Brain microvascular endothelial cell (primary cell): ENCODE measurements around the gene EML1.
A peak's percentile ranks its signal among the peaks of the same experiment; 100 is the strongest.

Experiments used
- DNase-seq: peaks from one replicate; pipeline ENCODE4 v3.0.0-alpha.2; 2020
- H3K27ac ChIP-seq: fragments of 250-450 bp; sonication (Bioruptor Pico); 2 replicates; pipeline ENCODE4 v1.5.1; 2020; ENCODE audit warnings: mild to moderate bottlenecking, moderate library complexity
- H3K27me3 ChIP-seq: fragments of 250-450 bp; sonication (Bioruptor Pico); replicated peaks from 2 replicates; pipeline ENCODE4 v1.5.1; 2020; ENCODE audit warnings: mild to moderate bottlenecking
- H3K36me3 ChIP-seq: fragments of 250-450 bp; sonication (Bioruptor Pico); replicated peaks from 2 replicates; pipeline ENCODE4 v1.5.1; 2020; ENCODE audit warnings: mild to moderate bottlenecking
- H3K4me3 ChIP-seq: 2 replicates; pipeline ENCODE4 v1.5.1; 2011; ENCODE audit warnings: low read depth, mild to moderate bottlenecking, control low read depth, low read length, moderate library complexity
- CTCF ChIP-seq: IDR thresholded peaks from 2 replicates; pipeline ENCODE4 v1.5.1; 2011; ENCODE audit warnings: low read depth, mild to moderate bottlenecking, moderate library complexity, low read length, control low read depth, inconsistent platforms; ENCODE audit errors: missing control alignments
- in situ Hi-C: cut with HindIII; loops from 2 replicates; pipeline ENCODE4 v1.10.0; 2017; ENCODE audit warnings: low sequenced_read_pairs, low pct_ligation_motif_present

Gene EML1

GRCh38 chr14:99929601-99930000 lies 136.4 kb downstream of the EML1 start:
- TF ChIP-seq CTCF: no peak
- no peaks in the 10 kb centered on the region for H3K36me3 ChIP-seq

DNA sequence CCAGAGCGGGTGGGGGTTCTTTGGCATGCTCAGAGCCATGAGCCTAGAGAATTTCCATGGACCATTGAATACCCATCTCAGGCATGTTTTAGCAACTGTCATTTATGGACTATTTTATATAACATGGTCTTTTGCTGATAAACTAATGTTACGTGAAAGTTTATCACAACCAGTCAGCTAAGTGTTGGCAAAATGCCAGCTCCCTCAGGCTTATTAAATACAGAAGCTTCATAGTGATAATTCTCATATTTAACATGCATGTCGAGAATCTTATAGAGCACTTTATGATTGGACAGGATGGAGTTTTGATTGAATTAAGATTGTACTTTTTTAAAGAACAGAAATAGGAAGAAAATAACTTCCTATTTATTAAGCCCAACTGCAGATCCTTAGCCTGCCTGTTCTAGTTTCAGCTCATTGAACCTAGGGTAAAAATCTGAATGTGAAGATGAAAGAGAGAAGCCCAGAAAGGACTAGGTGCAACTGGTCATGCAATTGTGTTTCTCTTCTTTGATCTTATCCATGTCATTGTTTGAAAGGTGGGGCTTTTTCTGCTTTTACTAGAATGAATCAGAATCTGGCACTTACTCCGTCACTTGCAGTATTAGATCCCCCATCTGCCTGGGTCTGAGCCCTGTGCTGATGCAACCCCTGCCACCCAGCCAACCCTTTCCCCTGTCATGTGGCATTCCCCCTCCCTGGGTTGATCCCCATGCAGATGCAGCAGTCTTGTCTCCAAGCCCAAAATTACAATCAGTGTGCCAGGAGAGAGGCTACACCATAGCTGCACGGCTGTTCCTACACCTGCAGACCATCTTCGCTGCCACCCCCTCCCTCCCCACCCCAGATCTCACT lies 137.4 kb downstream of the EML1 start:
- Histone ChIP-seq H3K36me3 (no peaks in the 10 kb centered on the region), H3K27me3 (no peaks in the 10 kb centered on the region), H3K27ac (no peak overlapping the region), H3K4me3 (no peak overlapping the region)
- in situ Hi-C loops: no loop called here
- no peak for DNase-seq
- no peak for TF ChIP-seq CTCF

More at GRCh38 chr14:99929601-99930000, 136.4 kb downstream of the EML1 start:
- DNase-seq: no peak
- in situ Hi-C loops: no loop called here
- no peak overlapping the region for H3K27ac ChIP-seq
- H3K4me3 ChIP-seq: no peak overlapping the region
- H3K27me3 ChIP-seq: no peaks in the 10 kb centered on the region

GRCh38 chr14:99931308-99931707 lies 138.1 kb downstream of the EML1 start:
- no peak for DNase-seq
- no peaks in the 10 kb centered on the region for H3K36me3 ChIP-seq
- no peak for TF ChIP-seq CTCF
- no peaks in the 10 kb centered on the region for H3K27me3 ChIP-seq
- H3K27ac ChIP-seq: no peak overlapping the region
- no peak overlapping the region for H3K4me3 ChIP-seq
- in situ Hi-C loops: no loop called here

- H3K27me3 ChIP-seq: no peaks in the 10 kb centered on the region
- H3K27ac ChIP-seq: no peak overlapping the region
- no peaks in the 10 kb centered on the region for H3K36me3 ChIP-seq
- DNase-seq: no peak
- no peak overlapping the region for H3K4me3 ChIP-seq
- TF ChIP-seq CTCF: no peak
- in situ Hi-C loops: no loop called here
These were observed 142.8 kb downstream of the EML1 start for GRCh38 chr14:99936056-99936455.

DNA sequence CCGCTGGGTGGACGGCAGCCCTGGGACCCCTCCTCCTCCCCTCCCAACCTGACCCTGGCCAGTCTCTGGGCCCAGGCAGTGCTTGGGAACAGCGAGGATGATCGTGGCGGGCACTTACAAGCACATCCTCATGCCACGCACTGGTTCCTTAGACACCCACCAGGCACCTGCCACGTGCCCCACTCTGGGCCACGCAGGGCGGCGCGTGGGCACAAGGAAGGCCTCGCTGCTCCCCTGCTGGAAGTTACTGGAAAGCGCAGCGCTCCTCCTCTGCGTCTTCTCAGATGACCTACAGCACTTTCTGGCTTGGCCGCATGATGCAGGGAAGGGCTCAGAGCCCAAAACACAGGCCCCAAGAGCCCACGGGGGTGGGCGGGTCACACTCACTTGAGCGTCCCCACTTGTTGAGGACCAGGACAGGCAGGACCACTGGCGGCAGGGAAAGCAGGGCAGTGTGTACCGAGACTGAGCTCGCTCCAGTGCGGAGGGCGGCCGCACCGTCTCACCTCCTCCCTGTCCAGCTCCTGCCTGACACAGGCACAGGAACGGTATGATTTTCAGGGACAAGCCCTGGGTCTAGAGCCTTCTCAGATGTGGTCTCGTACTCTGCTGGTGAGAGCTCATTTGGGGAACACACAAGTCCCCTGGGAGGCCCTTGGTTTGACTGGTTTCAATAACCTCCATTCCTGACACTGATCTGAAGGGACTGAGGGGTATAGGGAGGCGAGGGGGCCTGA lies 143.7 kb downstream of the EML1 start:
- Histone ChIP-seq H3K36me3 (no peaks in the 10 kb centered on the region), H3K4me3 (no peak overlapping the region), H3K27ac (no peak overlapping the region), H3K27me3 (no peaks in the 10 kb centered on the region)
- TF ChIP-seq CTCF: peak; percentile 17
- in situ Hi-C loops: no loop called here
- DNase-seq: no peak
